NCI-H2107 treated with DMSO at 0.1 percent for 48 hours (cell line): ENCODE data around the gene PREB.

Source experiments
- DNase-seq: peaks from one replicate; lab custom pipeline; 2025; ENCODE audit not compliant: unreplicated experiment; lab: John Stamatoyannopoulos, UW

PREB gene

DNA sequence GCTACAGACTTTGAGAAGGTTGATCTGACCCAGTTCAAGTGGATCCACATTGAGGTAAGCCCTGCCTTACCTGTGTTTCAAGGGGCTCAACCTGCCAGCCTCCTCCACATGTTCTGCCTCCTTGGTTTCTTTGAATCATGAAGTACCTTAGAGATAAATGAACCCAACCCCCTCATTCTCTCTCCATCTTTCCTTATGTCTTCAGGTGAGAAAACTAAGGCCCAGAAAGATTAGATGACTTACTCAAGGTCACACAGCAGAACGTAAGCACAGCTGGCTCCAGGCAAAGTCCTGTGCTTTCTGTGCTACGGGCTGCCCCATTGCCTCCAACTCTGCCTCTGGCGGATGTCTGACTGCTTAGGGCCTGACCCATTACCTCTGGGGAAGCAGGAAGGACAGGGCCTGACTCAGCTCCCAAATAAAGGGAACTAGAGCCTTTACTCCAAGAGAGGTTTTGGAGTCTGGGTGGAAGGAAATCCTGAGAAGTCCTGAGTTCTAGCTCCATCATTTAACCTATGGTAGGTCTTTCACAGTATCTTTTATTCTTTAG, 37.6 kb downstream of the PREB start:
- no peak for DNase-seq

- DNase-seq: no peak
Measured at GRCh38 chr2:27095745-27096651, 38.4 kb downstream of the PREB start.

DNA sequence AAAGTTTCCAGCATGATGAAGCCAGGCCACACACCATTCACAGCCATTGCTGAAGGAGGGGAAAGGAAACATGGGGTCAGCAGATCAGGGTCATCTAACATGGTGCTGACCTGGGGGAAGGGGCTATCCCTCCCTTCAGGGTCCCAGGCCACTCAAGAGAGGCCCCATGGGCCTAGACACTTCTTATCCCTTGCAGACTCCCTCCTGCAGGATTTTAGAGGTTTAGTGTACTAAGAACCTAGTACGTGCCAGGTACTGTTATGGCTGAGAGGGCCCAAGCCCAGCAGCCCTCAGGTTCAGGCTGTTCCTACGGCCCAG, 39.0 kb downstream of the PREB start:
- no peak for DNase-seq

DNA sequence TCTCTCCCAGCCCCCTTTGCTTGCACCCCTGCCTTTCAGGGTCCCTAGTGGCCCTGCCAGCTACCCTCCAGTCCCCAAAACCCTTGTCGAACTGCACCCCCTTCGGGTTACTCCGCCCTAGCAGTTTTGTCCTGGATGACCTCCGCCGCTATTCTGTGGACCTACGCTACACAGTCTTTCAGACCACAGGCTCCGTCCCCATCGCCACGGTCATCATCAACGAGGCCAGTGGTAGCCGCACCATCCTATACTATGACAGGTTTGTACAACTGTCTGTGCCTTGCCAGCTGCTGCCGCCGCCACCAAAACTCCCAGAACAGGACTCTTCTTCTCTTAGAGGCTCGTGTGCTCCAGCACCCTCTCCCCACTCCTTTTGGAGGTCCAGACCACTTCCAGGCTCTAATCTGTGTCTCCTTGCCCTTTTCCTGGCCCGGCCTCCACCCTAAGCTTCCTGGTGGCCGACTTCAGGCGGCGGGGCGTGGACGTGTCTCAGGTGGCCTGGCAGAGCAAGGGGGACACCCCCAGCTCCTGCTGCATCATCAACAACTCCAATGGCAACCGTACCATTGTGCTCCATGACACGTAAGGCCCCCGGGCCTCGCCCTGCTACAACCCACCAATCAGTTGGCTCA, 40.0 kb downstream of the PREB start:
- DNase-seq: no peak

DNA sequence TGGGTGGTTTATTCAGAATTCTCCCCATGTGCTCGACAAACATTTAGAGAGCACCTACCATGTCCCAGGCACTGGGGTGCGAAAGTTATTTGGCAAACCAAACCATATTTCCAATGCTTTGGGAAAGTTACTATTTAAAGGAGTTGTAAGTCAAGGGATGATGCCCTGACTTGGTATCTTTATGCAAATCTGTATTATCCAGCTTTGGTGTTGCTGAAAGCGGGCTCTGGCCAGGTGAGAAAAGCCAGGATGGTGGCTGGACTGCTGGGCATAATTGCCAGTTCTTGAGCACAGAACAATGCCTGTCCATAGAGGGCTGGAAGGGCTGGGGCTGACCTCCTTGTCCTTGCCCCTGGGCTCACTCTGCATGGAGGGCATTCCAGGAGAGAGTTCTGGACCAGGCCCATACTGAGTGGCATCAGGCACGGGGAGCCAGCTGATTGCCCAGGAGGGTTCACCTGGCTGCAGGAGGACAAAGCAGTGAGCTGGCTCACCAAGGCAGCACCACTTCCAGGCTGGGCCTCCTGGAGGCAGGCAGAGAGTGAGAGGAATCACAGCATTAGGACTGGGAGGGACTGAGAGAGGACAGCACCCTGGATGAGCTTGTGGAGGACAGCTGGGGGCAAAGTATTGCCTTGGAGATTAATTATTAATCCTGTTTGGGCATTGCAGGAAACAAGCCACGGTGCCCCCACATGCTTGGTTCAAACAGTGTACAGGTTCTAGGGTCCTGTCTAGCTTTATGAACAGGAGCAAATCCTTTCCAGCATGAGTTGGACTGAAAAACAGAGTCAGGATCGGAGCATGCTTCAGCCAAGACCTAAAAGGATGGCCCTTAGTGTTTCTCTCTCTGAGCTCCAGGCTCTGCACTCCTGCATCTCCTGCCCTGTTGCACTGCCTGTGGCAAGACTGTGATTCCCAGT, 40.7 kb downstream of the PREB start:
- no peak for DNase-seq

- no peak for DNase-seq
Measured at GRCh38 chr2:27092696-27093429, 41.6 kb downstream of the PREB start.

- DNase-seq: no peak
Measured at GRCh38 chr2:27091746-27092695, 42.4 kb downstream of the PREB start.

- no peak for DNase-seq
Measured at GRCh38 chr2:27089111-27089954, 45.1 kb downstream of the PREB start.

DNA sequence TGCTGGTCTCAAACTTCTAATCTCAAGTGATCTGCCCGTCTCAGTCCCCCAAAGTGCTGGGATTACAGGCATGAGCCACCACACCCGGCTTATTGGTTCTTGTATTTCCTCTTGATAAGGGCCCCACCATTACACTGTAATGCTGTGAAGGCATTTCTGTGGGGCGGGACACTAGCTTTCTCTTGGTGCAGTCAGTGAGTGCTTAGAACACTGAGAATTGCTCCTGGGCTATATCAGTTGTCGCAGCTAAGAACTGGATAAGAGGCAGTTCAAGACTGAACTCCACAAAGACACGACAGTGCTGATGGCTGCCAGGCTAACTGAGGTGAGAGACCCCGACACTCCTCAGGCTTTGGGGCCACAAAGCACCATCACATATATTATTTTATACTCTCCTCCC, 45.8 kb downstream of the PREB start:
- no peak for DNase-seq

GRCh38 chr2:27087823-27088410, 46.5 kb downstream of the PREB start:
- no peak for DNase-seq

DNA sequence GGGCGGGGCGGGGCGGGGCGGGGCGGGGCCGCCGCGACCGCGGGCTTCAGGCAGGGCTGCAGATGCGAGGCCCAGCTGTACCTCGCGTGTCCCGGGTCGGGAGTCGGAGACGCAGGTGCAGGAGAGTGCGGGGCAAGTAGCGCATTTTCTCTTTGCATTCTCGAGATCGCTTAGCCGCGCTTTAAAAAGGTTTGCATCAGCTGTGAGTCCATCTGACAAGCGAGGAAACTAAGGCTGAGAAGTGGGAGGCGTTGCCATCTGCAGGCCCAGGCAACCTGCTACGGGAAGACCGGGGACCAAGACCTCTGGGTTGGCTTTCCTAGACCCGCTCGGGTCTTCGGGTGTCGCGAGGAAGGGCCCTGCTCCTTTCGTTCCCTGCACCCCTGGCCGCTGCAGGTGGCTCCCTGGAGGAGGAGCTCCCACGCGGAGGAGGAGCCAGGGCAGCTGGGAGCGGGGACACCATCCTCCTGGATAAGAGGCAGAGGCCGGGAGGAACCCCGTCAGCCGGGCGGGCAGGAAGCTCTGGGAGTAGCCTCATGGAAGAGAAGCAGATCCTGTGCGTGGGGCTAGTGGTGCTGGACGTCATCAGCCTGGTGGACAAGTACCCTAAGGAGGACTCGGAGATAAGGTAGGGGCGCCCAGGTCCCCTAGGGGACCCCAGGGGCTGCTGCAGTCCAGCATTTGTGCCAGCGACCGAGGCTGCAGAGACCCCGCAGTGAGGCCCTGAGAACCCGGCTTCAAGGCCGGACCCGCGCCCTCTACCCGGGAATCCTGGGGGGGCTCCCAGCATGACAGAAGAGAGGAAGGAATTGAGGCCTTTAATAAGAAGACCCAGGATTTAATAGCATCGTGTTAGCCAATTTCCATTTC, 47.5 kb downstream of the PREB start, which contains the start of gene KHK:
Gene KHK (plus strand): TSS at position 49 of the 870 bp plus-strand sequence. CDS start 488 bp downstream, at position 537.
- no peak for DNase-seq

- DNase-seq: peak; percentile 79
Measured at GRCh38 chr2:27086090-27086723, 48.2 kb downstream of the PREB start.

GRCh38 chr2:27085673-27086089, 48.8 kb downstream of the PREB start:
- DNase-seq: no peak

GRCh38 chr2:27085062-27085672, 49.3 kb downstream of the PREB start:
- DNase-seq: no peak

- DNase-seq: no peak
Measured at GRCh38 chr2:27084297-27085061, 50.0 kb downstream of the PREB start.
